ENCODE results near the gene E2F1.

GRCh38 chr20:33688938-33689424, 2.8 kb upstream of the E2F1 start:
- TF ChIP-seq CTCF (IDR thresholded peaks at IDR 0.05; ENCODE audit: low read depth, low read length) (no peak), MAX (IDR thresholded peaks at IDR 0.05; ENCODE audit: low read depth, low read length) (no peak)

All from NB4 (cell line).